GM12891 (cell line): ENCODE measurements around the gene TMEM30A.

Experiments used
- PAX5 ChIP-seq: IDR thresholded peaks from 2 replicates; pipeline ENCODE4 v1.6.1; 2011; ENCODE audit warnings: low read length, moderate library complexity, mild to moderate bottlenecking; ENCODE audit not compliant: insufficient read depth, severe bottlenecking
- POLR2A ChIP-seq: IDR thresholded peaks from 2 replicates; pipeline ENCODE4 v1.6.1; 2011; ENCODE audit warnings: low read depth, low read length, control low read depth
- POLR2AphosphoS5 ChIP-seq: IDR thresholded peaks from 2 replicates; pipeline ENCODE4 v1.6.1; 2011; ENCODE audit warnings: low read depth, low read length, control low read depth
- POU2F2 ChIP-seq: IDR thresholded peaks from 2 replicates; pipeline ENCODE4 v1.6.1; 2011; ENCODE audit warnings: low read depth, mild to moderate bottlenecking, control low read depth, low read length, moderate library complexity
- SPI1 ChIP-seq: IDR thresholded peaks from 2 replicates; pipeline ENCODE4 v1.6.1; 2011; ENCODE audit warnings: low read depth, low read length, control low read depth
- TAF1 ChIP-seq: IDR thresholded peaks from 2 replicates; pipeline ENCODE4 v1.6.1; 2011; ENCODE audit warnings: low read depth, low read length, control low read depth

- no peak for TF ChIP-seq POLR2A
- no peak for TF ChIP-seq SPI1
- no peak for TF ChIP-seq POLR2AphosphoS5
- TF ChIP-seq TAF1 = no peak
- TF ChIP-seq PAX5 = no peak
- no peak for TF ChIP-seq POU2F2
These were observed 60.2 kb downstream of the TMEM30A start for GRCh38 chr6:75224303-75224926.
